K562 (cell line): ENCODE results near the gene ZNF778.

ENCODE experiments used
- CEBPB ChIP-seq: fragments of 450-650 bp; IDR thresholded peaks from 2 replicates; pipeline ENCODE4 v1.6.1; 2016; ENCODE audit warnings: missing genetic modification characterization, missing compliant biosample characterization
- EP300 ChIP-seq: IDR thresholded peaks from 2 replicates; pipeline ENCODE4 v1.6.1; 2012; ENCODE audit warnings: low read length, improper control_type of control experiment
- GABPB1 ChIP-seq: sonication (generic); formaldehyde crosslinking; IDR thresholded peaks from 2 replicates; pipeline ENCODE4 v1.8.0; 2022; ENCODE audit warnings: mild to moderate bottlenecking, missing genetic modification reagents
- HMG20A ChIP-seq: fragments of 450-650 bp; formaldehyde crosslinking; conservative IDR thresholded peaks from 2 replicates; pipeline ENCODE4 v1.4.0; 2020; ENCODE audit warnings: mild to moderate bottlenecking, mixed read lengths

- no peak for TF ChIP-seq GABPB1
- no peak for TF ChIP-seq HMG20A (CRISPR knock-in tag)
- TF ChIP-seq CEBPB (tag) = no peak
- TF ChIP-seq EP300 = no peak
Measured at GRCh38 chr16:89277641-89278341, 60.3 kb downstream of the ZNF778 start.
